GM23248 (cell line): Measurements from ENCODE around the gene CTXN1. TPM values are rescaled to one million over a fixed set of nuclear protein-coding genes. Genes with fewer than 3 reads are reported as not detected.

Experiments
- DNase-seq: peaks from one replicate; pipeline ENCODE4 v3.0.0-alpha.2; 2015
- H2AFZ ChIP-seq: fragments of 200-600 bp; sonication (generic); 2 replicates; pipeline ENCODE4 v1.6.1; 2016; ENCODE audit warnings: antibody characterized with exemption
- H3F3A ChIP-seq: fragments of 200-600 bp; sonication (generic); 2 replicates; pipeline ENCODE4 v1.6.1; 2016; ENCODE audit warnings: mild to moderate bottlenecking, antibody characterized with exemption, mixed run types; ENCODE audit not compliant: insufficient read depth
- H3K27ac ChIP-seq: fragments of 200-600 bp; sonication (generic); 2 replicates; pipeline ENCODE4 v1.5.1; 2016; ENCODE audit warnings: mild to moderate bottlenecking
- H3K27me3 ChIP-seq: fragments of 200-600 bp; sonication (generic); replicated peaks from 2 replicates; pipeline ENCODE4 v1.6.1; 2016; ENCODE audit warnings: mild to moderate bottlenecking; ENCODE audit not compliant: insufficient read depth
- H3K36me3 ChIP-seq: fragments of 200-600 bp; sonication (generic); 2 replicates; pipeline ENCODE4 v1.6.1; 2016; ENCODE audit warnings: low read depth, mild to moderate bottlenecking
- H3K4me1 ChIP-seq: fragments of 200-600 bp; sonication (generic); 2 replicates; pipeline ENCODE4 v1.6.1; 2016; ENCODE audit warnings: mild to moderate bottlenecking; ENCODE audit not compliant: insufficient read depth
- H3K4me2 ChIP-seq: fragments of 200-600 bp; sonication (generic); one replicate; pipeline ENCODE4 v1.6.1; 2016; ENCODE audit warnings: mild to moderate bottlenecking; ENCODE audit not compliant: unreplicated experiment
- H3K4me3 ChIP-seq: fragments of 200-600 bp; sonication (generic); 2 replicates; pipeline ENCODE4 v1.5.1; 2016; ENCODE audit warnings: mild to moderate bottlenecking
- H3K79me2 ChIP-seq: fragments of 200-600 bp; sonication (generic); 2 replicates; pipeline ENCODE4 v1.6.1; 2016; ENCODE audit warnings: mild to moderate bottlenecking; ENCODE audit not compliant: insufficient read depth
- H3K9ac ChIP-seq: fragments of 200-600 bp; sonication (generic); 2 replicates; pipeline ENCODE4 v1.6.1; 2016; ENCODE audit warnings: mild to moderate bottlenecking
- H3K9me2 ChIP-seq: fragments of 200-600 bp; sonication (generic); 2 replicates; pipeline ENCODE4 v1.6.1; 2016; ENCODE audit warnings: mixed run types, mild to moderate bottlenecking, moderate library complexity; ENCODE audit not compliant: insufficient read depth
- H3K9me3 ChIP-seq: fragments of 200-600 bp; sonication (generic); one replicate; pipeline ENCODE4 v1.6.1; 2017; ENCODE audit warnings: low read depth
- H4K20me1 ChIP-seq: fragments of 200-600 bp; sonication (generic); 2 replicates; pipeline ENCODE4 v1.6.0; 2016; ENCODE audit not compliant: insufficient read depth
- EZH2 ChIP-seq: fragments of 200-600 bp; sonication (generic); IDR thresholded peaks from 2 replicates; pipeline ENCODE4 v1.6.1; 2018; ENCODE audit warnings: antibody characterized with exemption, mild to moderate bottlenecking; ENCODE audit not compliant: insufficient read depth, poor library complexity, severe bottlenecking
- EZH2phosphoT487 ChIP-seq: fragments of 200-600 bp; sonication (generic); IDR thresholded peaks from 2 replicates; pipeline ENCODE4 v1.6.1; 2018; ENCODE audit warnings: antibody characterized with exemption, moderate library complexity, mild to moderate bottlenecking, low read depth; ENCODE audit not compliant: insufficient read depth
- WGBS, 2 experiments: methylation state at CpG; one replicate each; pipeline ENCODE4 v1.1.6; 2015 to 2017; ENCODE audit warnings: low lambda C conversion rate in 2 of 2, low coverage in 1 of 2; ENCODE audit errors: missing lambda C conversion rate in 2 of 2; 5-methylcytosine and 5-hydroxymethylcytosine counted together
- in situ Hi-C: fragments of 300-500 bp; cut with MboI; formaldehyde crosslinking; loops from 2 replicates; pipeline ENCODE4 v1.15.0; 2020
- polyA plus RNA-seq: library from polyadenylated mRNA; unstranded; fragments of >200 nt; fragmentation: Nextera tagmentation; extraction: Ambion mirVana; gene quantifications from 2 replicates; pipeline ENCODE4 v1.2.1, GENCODE V29; 2016
- total RNA-seq: library from RNA; depleted of rRNA; stranded (reverse); fragments of >200 nt; shearing (Covaris generic); gene quantifications from 2 replicates; pipeline ENCODE4 v1.2.3, GENCODE V29; 2014

The CTXN1 gene
- total and polyA plus RNA-seq, 2 experiments from 2014 or later: 3.4 to 3.5 TPM

DNA sequence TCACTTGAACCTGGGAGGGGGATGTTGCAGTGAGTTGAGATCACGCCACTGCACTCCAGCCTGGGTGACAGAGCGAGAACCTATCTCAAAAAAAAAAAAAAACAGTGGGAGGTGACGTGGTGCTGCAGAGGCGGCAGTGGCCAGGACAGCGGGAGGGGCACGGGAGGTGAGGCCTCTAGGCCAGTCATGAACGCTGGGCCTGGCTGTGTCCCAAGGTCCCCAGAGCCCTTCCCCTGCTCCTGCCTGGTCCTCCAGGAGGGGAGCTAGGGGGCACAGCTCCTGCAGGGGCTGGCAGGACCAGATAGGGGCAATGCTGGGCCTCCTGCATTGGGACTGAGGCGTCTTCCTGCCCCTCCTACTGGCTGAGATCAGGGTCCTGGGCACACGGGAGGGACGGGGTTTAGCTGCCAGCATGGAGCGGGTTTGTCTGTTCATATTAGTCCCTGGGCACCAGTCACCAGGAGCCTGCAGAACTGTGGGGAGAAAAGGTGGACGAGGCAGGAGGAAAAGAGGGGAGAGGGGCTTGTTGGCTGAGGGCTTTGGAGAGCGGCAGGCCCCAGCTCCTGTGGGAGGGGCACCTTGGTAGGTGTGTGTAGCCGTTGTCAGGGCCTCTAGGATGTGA, 17.7 kb downstream of the CTXN1 start:
- H3K36me3 ChIP-seq: no peaks in the 10 kb centered on the region; the same call in 1 of the 2 replicates
- no peak overlapping the region for H2AFZ ChIP-seq
- no peak overlapping the region for H3K9ac ChIP-seq
- peaks cover 48% of the 10 kb centered on the region for H3K79me2 ChIP-seq
- no peak overlapping the region for H3K27ac ChIP-seq
- no peaks in the 10 kb centered on the region for H3K9me2 ChIP-seq
- DNase-seq: no peak
- in situ Hi-C loops: no loop called here
- H3K9me3 ChIP-seq: no peaks in the 10 kb centered on the region
- no peak for TF ChIP-seq EZH2phosphoT487
- no peak for TF ChIP-seq EZH2
- peaks cover 7% of the 10 kb centered on the region for H3K4me1 ChIP-seq
- H3K4me2 ChIP-seq: no peak overlapping the region
- H4K20me1 ChIP-seq: no peaks in the 10 kb centered on the region; the same call in 1 of the 2 replicates
- H3K27me3 ChIP-seq: no peaks in the 10 kb centered on the region
- no peak overlapping the region for H3K4me3 ChIP-seq
- no peaks in the 10 kb centered on the region for H3F3A ChIP-seq
- WGBS, 2 experiments: 81 to 82% methylated on average over 13 to 14 of the region's 14 CpGs

- Histone ChIP-seq H3K9ac (no peak overlapping the region), H3K27me3 (no peaks in the 10 kb centered on the region), H3K9me3 (no peaks in the 10 kb centered on the region), H3K27ac (no peak overlapping the region), H3K4me2 (no peak overlapping the region), H4K20me1 (no peaks in the 10 kb centered on the region; the same call in 1 of the 2 replicates), H3K4me1 (peaks cover 7% of the 10 kb centered on the region), H3K9me2 (no peaks in the 10 kb centered on the region), H3K79me2 (peaks cover 48% of the 10 kb centered on the region), H3K4me3 (no peak overlapping the region), H3K36me3 (no peaks in the 10 kb centered on the region), H2AFZ (no peak overlapping the region), H3F3A (no peaks in the 10 kb centered on the region)
- WGBS, 2 experiments: 83 to 89% methylated on average over 11 of the region's 11 CpGs
- in situ Hi-C loops: no loop called here
- TF ChIP-seq EZH2phosphoT487: no peak
- no peak for TF ChIP-seq EZH2
- no peak for DNase-seq
Measured at GRCh38 chr19:7907544-7907943, 18.4 kb downstream of the CTXN1 start.

GRCh38 chr19:7907122-7907521, 18.8 kb downstream of the CTXN1 start:
- Histone ChIP-seq H3K36me3 (no peaks in the 10 kb centered on the region), H3F3A (no peaks in the 10 kb centered on the region), H3K79me2 (peaks cover 52% of the 10 kb centered on the region), H3K4me1 (peaks cover 10% of the 10 kb centered on the region), H3K27me3 (no peaks in the 10 kb centered on the region), H2AFZ (no peak overlapping the region), H3K27ac (no peak overlapping the region), H3K9me2 (no peaks in the 10 kb centered on the region), H3K4me2 (no peak overlapping the region), H3K9me3 (no peaks in the 10 kb centered on the region), H4K20me1 (no peaks in the 10 kb centered on the region; the same call in 1 of the 2 replicates), H3K9ac (no peak overlapping the region), H3K4me3 (no peak overlapping the region)
- in situ Hi-C loops: no loop called here
- DNase-seq: no peak
- WGBS, 2 experiments: 92 to 93% methylated on average over 19 of the region's 19 CpGs
- TF ChIP-seq EZH2phosphoT487 (no peak), EZH2 (no peak)

DNA sequence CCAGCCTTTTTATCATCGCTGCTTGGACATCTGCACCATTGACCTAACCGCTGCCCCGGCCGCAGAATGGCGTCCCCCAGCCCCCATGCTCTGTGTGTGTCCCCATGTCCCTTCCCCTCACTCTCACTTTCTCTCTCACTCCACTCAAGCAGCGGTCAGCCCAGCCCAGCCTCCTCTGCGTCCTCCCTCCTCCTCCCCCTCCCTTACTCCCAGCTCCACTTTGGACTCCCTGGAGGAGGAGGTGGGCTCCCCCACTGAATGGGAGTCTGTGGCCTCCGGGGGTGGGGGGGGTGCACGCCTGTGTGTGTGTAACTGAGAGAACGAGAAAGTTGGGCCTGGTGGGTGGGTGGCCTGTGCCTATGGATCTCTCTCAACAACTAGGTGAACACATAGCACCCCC, 20.1 kb downstream of the CTXN1 start:
- H3K9ac ChIP-seq: peak overlapping the region; percentile 89; the same call in 1 of the 2 replicates
- no peak overlapping the region for H3K4me2 ChIP-seq
- H3K36me3 ChIP-seq: no peaks in the 10 kb centered on the region
- WGBS, 2 experiments: 90% methylated on average over 6 to 10 of the region's 10 CpGs
- H4K20me1 ChIP-seq: no peaks in the 10 kb centered on the region; the same call in 1 of the 2 replicates
- in situ Hi-C loops: no loop called here
- peaks cover 56% of the 10 kb centered on the region for H3K79me2 ChIP-seq
- TF ChIP-seq EZH2phosphoT487 (no peak), EZH2 (no peak)
- peaks cover 10% of the 10 kb centered on the region for H3K4me1 ChIP-seq
- DNase-seq: no peak
- H3K9me3 ChIP-seq: no peaks in the 10 kb centered on the region
- H3K9me2 ChIP-seq: no peaks in the 10 kb centered on the region
- H3K4me3 ChIP-seq: no peak overlapping the region
- H3K27ac ChIP-seq: no peak overlapping the region
- no peak overlapping the region for H2AFZ ChIP-seq
- H3K27me3 ChIP-seq: no peaks in the 10 kb centered on the region
- no peaks in the 10 kb centered on the region for H3F3A ChIP-seq

- no peak overlapping the region for H3K27ac ChIP-seq
- in situ Hi-C loops: no loop called here
- no peak overlapping the region for H2AFZ ChIP-seq
- H3K9me2 ChIP-seq: no peaks in the 10 kb centered on the region
- DNase-seq: no peak
- peaks cover 10% of the 10 kb centered on the region for H3K4me1 ChIP-seq
- no peak for TF ChIP-seq EZH2
- no peak for TF ChIP-seq EZH2phosphoT487
- peak overlapping the region; percentile 90 for H3K4me2 ChIP-seq
- H3K4me3 ChIP-seq: peak overlapping the region; percentile 83
- no peaks in the 10 kb centered on the region for H3K36me3 ChIP-seq
- H3F3A ChIP-seq: no peaks in the 10 kb centered on the region
- peak overlapping the region; percentile 89 for H3K9ac ChIP-seq
- H4K20me1 ChIP-seq: no peaks in the 10 kb centered on the region; the same call in 1 of the 2 replicates
- H3K9me3 ChIP-seq: no peaks in the 10 kb centered on the region
- 70 to 71% methylated on average over 9 to 10 of the region's 10 CpGs for WGBS, 2 experiments
- H3K79me2 ChIP-seq: peaks cover 56% of the 10 kb centered on the region
- H3K27me3 ChIP-seq: no peaks in the 10 kb centered on the region
Measured at GRCh38 chr19:7905268-7905667, 20.7 kb downstream of the CTXN1 start.
